NCI-H2171 (cell line): ENCODE measurements around the gene KCNMA1.

Experiments
- DNase-seq: peaks from one replicate; lab custom pipeline; 2025; lab: John Stamatoyannopoulos, UW

Gene KCNMA1

DNA sequence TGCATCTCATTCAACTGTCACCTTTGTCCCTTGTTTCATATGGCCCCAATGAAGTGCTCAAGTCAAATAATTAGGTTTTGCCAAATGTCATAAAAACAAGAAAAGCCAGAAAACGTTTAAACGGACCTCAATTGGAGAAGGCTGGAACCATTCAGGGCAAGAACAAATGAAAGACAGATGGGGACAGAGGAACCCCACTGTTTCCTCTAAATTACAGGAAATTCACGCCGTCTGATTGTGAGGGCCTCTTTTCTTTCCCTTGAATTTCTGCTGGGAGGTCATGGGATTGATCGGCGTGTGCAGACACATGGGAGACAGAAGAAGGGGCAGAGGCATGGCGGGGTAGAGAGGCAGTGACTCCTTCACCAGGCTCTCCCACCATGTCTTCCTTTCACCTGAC lies 656.4 kb downstream of the KCNMA1 start:
- no peak for DNase-seq

DNA sequence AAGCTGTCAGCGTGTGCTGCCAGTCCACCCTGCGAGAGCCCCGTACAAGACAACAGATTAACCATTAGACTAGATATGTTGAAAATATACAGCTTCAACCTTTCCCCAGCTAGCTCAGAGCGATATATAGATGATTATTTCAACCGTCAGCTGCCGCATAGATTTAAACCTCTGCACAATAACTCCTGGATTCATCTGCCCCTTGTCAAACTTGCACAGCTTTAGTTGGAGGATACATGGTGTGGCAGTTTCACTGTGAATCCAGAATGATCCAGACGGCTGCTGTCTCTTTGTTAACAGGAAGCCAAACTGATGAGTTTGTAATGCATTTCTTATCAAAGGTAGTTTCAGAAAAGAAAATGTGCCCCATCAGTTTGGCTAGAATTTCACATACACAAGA lies 659.7 kb downstream of the KCNMA1 start:
- DNase-seq = no peak

DNA sequence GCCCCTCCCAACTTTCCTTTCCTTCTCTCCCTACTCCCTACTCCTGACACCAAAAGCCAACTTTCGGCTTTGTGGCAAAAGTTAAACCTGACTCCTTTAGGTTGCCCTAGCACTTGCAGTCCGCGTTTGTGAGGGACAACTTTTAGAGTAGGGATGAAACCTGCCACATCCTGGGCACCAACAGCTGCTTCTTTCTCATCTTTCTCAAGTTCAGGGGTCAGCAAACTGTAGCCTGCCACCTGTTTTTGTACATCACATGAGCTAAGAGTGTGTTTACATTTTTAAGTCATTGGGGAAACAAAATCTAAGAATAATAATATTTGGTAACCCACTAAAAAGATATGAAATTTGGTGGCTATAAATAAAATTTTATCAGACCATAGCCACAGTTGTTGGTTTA lies 660.6 kb downstream of the KCNMA1 start:
- no peak for DNase-seq

DNA sequence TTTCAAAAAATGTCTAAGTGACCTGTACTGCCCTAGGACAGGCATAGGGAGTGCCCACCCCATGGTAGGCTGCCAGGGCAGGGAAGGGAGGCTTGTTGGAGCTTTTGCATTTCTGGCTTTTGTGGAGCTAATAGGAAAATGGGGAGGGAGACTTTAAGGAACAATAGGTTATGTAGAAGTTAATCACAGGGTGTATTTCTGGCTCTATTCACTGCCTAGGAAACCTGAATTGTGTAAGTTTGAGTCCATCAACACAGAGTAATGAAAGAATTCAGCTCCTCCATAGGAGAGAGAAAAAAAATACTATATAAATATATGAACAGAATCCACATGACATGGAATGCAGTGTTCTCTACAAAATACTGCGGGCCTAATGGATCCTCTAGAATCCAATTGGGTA lies 661.5 kb downstream of the KCNMA1 start:
- DNase-seq = no peak

DNA sequence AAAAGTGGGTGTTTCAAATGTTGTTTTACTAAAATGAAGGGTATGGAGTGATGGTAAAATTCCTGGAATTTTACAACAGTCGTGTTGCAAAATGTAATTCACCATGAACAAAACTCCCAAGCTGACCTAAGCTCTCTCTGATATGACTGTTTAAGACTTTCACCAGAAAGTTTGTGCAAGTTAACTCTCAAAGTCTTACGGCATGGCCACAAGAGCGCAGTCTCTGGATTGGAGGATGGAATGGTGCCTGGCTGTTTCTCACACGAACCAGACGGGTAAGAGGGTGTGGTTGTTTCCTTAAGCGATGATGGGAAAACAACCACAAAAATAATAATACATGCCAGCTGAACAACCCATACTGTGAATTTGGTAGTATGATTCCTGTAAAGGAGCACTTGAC lies 662.5 kb downstream of the KCNMA1 start:
- DNase-seq = no peak

DNA sequence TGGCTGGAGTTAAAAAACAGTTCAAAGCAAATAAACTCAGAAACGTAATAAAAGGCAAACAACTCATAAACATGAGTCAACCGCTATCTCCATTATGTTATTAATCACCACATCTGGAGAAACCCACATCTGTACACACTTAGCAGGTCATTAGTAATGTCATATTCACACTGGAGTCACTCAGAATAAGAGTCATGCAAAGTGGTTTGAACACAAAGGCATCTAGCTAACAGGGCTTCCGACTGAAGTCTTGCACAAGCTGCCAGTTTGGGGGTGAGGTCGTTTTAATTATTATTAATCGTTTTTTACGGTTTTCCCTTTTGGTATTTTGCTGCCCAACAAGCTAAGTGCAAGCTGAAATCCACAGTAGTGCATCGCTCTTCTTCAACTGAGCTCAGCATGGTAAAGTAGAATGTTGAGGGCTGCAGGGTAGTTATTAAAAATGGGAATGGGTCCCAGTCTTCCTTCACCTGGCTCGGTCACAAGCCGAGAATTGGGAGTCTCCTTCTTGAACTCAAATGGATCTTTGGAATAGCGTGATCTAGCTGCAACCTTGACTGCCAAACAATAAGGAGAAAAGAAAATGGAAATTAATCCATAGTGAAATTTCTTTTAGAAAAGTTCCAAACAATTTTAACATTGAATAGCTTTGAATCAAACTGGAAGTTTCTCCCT lies 663.5 kb downstream of the KCNMA1 start:
- no peak for DNase-seq

DNA sequence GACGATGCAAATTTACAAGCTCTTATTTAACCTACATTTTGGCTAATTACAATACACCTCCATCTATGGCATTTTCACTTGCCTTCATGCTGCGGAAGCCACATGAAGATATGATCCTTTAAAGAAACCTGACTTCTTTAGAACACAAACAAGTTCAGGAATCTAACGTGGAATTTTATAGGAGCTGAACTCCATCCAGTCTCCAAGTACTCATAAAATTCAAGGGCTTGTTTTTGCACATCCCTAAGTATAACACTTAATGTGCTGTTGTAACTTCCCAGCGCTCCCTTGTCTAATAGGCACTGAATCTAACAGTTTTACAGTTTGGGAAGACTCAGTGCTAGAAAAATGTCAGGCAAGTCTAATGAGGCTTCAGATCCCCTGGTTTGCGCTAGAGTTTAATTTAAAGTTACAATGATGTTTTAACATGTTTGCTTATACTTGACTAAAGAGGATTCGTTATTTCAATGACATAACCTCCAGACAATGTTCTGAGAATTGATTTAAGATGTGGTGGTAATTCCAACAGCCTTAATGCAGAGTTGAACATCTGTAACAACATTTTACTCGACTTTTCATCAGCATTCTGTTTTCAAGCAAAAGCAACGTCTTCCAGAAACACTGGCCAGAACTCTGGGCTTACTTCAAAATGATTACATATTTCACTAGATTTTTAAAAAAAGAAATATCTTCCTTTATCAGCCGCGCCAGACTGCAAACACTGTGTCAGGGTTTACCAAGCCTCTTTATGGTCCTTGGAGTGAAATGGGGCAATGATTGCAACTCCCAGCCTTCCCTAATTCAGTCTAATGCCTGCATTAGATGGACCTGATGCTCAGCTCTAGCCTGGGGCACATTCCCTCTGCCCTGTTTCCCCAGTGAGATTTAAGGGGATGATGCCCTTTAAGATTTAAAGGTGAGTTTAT lies 664.3 kb downstream of the KCNMA1 start:
- DNase-seq = no peak

DNA sequence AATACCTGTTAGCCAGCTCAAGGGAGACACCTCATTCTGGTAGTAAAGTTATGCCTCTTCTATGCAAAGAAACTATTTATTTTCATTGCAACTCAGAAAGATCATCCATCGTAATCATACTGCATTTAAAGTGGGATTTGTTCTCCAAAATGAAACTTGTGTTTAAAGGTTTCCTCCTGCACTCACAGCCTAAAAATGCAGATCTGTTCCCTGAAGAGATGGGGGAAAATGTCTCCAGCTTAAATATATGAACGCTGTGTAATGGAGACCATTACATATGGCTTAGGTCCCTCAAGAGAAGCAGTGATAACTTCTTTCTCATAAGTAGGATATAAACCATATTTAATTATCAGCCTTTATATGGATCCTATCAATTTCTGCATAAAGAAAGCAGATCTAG lies 665.1 kb downstream of the KCNMA1 start:
- no peak for DNase-seq

DNA sequence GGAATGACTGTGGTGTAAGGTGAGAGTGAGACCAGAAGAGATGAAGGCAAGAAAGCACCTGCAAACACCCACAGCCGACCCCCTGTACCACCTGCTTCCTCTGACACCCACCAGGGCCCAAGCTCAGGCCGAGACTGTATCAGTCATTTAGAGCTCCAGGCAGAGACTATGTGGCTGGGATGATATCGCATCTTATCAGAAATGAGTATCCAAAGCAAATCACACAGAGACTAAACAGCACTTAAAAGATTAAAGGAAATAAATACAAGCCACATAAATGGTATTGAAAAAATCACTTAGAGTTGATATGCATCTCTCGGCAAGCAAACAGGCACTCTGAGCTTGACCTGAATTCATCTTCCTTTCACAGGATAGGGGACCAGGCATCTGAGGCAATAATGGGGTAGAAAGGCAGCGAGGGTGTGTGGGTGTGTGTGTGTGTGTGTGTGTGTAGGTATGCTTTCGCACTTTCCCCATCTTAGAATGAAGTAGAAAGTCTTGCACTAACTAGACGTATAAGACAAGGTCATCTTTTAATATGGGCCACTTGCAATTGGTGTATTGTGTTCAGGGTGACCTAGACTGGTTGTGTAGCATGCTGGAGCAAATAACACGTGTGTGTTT lies 665.9 kb downstream of the KCNMA1 start:
- DNase-seq = no peak

DNA sequence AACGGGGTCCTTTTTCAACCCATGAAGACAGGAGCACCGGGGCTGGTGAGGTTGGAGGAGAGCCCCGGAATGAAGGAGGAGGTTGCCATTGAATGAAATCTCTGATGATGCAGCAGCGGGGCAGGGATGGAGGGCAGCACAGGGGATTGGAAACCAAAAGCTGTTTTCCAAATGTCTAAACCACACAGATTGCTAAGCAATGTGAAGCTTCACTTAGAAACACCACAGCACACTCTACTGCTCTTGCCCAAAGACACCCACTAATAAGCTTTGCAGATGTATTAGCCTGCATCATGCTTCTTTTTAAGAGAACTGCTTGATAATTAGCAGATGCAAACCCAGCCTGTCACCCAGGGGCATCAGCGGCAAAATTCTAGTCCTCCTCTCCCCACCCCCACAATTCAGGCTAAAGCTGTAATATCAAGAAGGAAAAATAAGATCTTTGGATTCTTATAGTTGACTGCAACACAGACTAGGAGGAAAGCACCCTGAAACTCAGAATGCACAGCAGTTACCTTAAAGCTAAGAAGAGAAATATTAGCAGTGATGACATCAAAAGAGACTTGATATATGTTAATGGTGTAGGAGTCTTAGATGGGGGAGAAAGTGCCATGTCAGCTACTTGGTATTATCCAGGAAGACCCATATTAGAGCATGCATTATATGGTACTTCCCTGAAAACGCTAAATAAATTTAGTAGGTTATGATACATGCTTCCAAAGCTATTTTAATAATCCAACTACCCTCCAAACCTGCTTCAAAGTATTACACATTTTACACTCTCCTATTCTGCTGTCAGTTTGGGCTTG lies 666.7 kb downstream of the KCNMA1 start:
- DNase-seq = no peak

DNA sequence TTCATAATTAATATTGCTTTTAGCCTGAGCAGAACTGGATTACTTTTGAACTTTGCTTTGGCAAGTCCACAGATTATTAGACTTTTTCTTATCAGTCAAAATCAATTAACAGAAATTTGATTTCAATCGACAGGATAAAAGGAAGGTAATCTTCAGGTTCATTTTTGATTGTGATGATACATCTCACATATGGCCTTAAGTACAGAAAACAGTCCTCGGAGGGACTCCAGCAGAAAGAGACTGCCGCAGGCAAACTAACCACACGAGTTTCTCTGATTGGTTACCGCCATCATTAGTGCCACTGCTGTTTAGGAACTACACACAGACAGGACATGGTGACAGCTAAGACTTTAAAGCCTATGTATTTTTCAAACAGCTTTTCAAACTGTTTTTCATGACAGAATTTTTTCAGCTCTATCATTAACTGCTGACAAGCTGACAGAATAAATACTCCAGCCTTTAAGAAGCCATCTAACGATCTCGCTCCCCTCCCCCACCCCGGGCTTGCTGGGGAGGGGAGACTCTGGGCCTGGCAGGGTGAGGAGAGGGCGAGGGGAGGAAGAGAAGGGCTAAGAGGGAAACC lies 668.2 kb downstream of the KCNMA1 start:
- no peak for DNase-seq

DNA sequence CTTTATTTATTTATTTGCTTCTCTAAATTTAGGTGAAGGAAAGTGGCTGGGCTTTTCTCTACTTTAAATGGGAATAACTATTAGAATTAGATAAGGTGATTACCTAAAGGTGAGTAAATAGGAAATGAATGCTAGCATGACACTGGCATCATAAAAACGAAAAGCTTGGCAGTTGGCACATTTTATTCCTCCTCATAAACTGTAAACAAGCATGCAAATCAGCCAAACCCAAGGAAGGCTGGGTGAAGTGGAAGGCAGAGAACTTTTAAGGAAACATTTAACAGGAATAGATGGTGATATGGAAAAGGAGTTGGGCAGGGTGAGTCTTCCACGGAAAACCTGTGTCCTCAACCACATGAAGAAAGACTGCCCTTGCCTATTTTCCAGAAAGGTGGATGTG lies 669.1 kb downstream of the KCNMA1 start:
- no peak for DNase-seq

DNA sequence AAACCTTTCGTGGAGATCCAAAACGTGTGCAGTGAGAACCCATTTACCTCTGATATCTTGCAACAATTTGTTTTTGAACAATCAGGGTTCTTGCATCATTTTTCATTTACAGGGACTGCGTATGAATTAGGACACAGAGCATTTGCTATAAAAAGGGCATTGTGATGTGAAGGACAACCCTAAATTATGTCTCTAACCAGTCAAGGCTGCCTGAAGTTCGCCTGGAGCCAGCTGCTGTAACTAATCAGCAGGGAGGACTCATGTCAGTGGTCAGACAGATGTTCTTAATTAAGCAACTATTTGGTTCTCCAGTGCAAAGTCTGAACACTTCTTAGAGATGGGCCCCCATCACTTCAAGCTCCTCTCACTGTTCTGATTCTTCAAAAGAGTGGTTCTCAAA lies 674.8 kb downstream of the KCNMA1 start:
- DNase-seq = no peak

DNA sequence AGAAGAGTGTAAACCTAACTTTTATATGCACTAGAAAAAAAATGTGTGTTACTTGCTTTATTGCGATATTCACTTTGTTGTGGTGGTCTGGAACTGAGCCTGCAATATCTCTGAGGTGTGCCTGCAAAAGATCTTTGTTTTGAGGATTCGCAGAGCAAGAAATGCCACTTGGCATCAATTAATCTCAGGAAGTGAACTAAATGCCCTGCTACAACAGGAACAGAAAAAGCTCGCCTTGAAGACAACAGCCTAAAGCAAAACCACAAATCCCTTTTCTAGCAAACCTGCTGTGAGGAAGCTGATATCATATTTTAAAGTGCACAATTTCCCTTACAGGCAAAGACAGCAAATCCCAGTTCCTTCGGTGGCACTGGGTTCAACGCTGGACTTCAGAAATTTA lies 675.8 kb downstream of the KCNMA1 start:
- DNase-seq = no peak

DNA sequence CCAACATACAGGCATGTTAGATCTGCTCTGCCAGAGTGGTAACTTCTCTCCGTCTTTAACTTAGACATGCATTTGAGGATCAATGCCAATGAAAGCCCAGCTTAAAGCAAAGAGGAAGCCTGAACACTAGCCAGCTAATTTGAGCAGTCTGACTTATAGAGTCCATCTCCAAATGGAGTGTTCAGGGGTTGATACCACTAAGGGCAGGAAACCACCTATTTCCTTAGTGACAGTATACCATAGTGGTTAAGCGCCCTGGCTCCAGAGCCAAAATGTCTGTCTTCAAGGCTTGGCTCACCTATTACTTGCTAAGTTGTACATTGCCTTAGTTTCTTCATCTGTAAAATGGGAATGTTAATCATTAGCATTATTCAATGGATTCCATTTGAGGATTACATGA lies 678.5 kb downstream of the KCNMA1 start:
- DNase-seq = no peak

DNA sequence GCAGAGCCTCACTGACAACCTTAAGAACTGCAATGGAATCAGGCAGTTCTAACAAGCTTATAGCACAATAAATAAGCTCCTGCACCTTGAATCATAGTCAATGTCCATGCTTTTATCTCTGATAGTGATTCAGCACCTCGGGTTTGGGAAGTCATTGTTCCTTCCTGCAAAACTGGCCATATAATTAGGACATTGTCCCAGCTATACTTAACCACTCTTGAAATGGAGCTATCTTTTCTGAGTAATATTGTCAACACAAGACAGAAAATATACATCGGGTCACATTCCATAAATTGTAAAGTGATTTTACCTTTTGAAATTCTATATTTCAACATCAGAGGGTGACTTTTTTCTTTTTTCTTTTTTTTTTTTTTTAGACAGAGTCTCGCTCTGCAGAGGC lies 682.8 kb downstream of the KCNMA1 start:
- DNase-seq = no peak

DNA sequence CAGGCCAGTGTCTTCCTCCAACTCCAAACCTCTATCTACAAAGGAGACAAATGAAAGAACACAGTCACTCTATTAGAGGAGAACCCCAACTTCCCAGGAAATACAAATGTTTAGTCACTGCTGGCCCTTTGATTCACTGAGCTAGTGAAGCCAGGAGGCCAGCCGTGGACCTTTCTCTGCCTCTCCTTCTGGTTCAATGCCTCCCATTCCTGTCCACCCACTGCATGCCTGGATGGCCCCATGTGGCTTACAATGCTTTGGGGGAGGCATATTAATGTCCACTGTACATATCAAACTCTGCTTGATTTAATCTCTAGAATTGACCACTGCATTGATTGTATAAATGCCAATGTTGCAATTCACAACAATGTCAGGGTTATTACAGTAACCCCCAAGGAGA lies 687.3 kb downstream of the KCNMA1 start:
- no peak for DNase-seq

DNA sequence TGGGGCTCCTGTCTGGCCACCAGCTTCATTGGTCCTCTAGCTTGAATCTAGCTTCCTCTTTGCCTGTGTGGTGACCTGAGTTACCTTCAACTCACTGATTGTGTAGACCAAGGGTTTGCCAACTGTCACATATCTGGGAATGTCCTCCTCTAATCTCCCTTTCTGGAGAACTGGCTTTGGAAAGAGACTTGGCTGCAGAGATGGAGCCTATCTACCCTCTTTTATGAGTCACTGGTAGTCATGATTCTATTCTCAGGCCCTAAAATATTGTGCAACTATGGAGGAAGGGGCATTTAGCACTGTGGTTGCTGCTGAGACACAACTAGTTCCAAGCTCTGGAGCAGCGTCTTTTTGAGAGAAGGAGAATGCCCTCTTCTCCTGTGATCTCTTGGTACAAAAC lies 691.3 kb downstream of the KCNMA1 start:
- DNase-seq = no peak

DNA sequence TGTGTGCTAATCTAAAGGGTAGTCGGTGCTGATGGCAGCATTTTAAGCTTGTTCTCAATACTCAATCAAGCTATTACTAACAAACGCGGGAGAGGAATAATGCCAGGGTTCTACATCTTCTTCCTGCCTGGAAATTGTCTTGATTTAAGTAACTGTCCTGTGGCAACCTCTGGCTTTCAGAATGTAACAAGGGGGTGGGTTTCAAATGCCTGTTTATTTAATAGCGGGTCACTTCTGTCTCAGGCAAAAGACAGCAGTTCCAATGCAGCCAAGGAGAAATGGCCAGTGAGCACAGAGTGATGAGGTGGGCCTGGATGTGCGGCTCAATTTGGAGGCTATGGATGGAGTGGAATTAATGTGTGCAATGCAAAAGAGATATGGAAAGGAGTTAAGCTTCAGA lies 692.4 kb downstream of the KCNMA1 start:
- no peak for DNase-seq

DNA sequence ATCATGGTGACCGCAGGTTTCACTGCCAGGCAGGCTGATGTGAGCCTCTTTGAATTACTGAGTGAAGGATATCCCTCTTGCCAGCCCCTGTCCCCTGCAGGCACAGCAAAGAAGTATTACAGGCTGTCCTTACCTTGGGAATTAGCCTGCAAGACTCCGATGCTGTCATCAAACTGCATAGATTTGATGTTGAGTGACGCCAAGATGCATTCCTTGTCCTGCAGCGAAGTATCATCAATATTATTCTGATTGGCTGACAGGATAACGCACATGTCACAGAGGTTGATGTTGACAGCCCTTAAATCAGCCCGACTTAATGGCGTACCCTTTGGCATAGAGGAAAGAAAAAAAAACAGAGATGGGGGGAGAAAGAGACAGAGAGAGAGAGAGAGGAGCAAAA lies 693.0 kb downstream of the KCNMA1 start:
- no peak for DNase-seq

DNA sequence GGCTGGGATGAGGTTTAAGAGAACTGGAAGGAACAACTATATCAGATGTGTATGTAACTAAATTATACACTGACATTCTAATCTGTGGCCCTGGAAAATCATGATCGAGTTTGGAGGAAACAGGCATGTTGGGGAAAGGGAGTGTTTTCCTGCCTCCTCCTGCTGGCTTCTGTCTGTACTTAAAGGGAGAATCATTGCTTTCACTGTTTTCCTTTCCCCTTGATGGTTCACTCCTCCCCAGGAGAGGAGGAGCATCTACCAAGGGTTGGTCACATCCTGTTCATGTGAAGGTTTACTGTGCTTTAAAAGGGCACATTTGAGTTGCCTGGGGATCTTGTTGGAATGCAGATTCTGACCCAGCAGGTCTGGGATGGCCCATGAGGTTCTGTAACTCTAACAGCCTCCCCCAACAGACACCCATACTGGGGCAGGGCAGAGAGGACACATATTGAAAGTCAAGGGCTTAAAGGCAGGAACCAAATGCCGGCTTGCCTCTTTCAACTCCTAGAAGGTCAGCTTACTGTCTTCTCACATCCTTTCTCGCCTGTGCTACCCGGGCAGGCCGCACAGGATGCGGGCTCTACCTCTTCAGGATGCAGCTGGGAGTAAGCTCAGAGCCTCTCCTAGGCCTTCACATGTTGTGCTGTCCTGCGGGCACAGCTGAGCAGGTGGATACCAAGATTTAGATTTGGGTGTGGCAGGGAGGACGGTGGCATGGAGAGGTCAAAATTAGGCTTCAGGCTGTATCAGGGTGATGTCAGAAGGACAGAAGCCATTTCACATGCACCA lies 694.8 kb downstream of the KCNMA1 start:
- DNase-seq = no peak
